Islet of Langerhans (tissue), 1 donor: ENCODE results near the gene TVP23A.
"Not testable (repeated sequence)": the region's sequence is repeated elsewhere in the genome, so short reads cannot be mapped to it uniquely, and the experiment has no call there.

Source experiments
- FAIRE-seq: peaks from one replicate; lab custom pipeline; 2011; peaks lifted over from hg19 to GRCh38; lab: Jason Lieb, UNC

TVP23A gene

GRCh38 chr16:10835281-10835931 lies 16.8 kb upstream of the TVP23A start:
- FAIRE-seq: no peak

- no peak for FAIRE-seq
Observed at GRCh38 chr16:10834766-10835165, 16.2 kb upstream of the TVP23A start.

GRCh38 chr16:10834130-10834529 lies 15.5 kb upstream of the TVP23A start:
- no peak for FAIRE-seq

GRCh38 chr16:10833271-10833670 lies 14.7 kb upstream of the TVP23A start:
- FAIRE-seq: no peak

GRCh38 chr16:10831894-10832886 lies 13.6 kb upstream of the TVP23A start:
- FAIRE-seq: no peak

- FAIRE-seq: not testable (repeated sequence)
Observed at GRCh38 chr16:10830240-10830639, 11.6 kb upstream of the TVP23A start.

GRCh38 chr16:10829390-10830098 lies 10.9 kb upstream of the TVP23A start:
- FAIRE-seq: not testable (repeated sequence)

GRCh38 chr16:10828851-10829366 lies 10.3 kb upstream of the TVP23A start:
- FAIRE-seq: no peak

GRCh38 chr16:10827691-10828341 lies 9.2 kb upstream of the TVP23A start:
- FAIRE-seq: no peak

GRCh38 chr16:10824111-10824893 lies 5.7 kb upstream of the TVP23A start:
- FAIRE-seq: no peak

- FAIRE-seq: no peak
Observed at GRCh38 chr16:10822702-10823101, 4.1 kb upstream of the TVP23A start.

GRCh38 chr16:10820546-10820945 lies 2.0 kb upstream of the TVP23A start:
- FAIRE-seq: no peak

- no peak for FAIRE-seq
Observed at GRCh38 chr16:10817514-10817913, 1.1 kb downstream of the TVP23A start.

- FAIRE-seq: no peak
Observed at GRCh38 chr16:10813099-10813455, 5.5 kb downstream of the TVP23A start.

GRCh38 chr16:10812312-10813098 lies 6.1 kb downstream of the TVP23A start:
- no peak for FAIRE-seq

GRCh38 chr16:10809706-10810105 lies 8.9 kb downstream of the TVP23A start:
- no peak for FAIRE-seq

GRCh38 chr16:10808850-10809249 lies 9.7 kb downstream of the TVP23A start:
- FAIRE-seq: no peak

GRCh38 chr16:10808218-10808617 lies 10.4 kb downstream of the TVP23A start:
- FAIRE-seq: no peak

GRCh38 chr16:10806698-10807097 lies 11.9 kb downstream of the TVP23A start:
- FAIRE-seq: no peak

GRCh38 chr16:10805334-10805733 lies 13.3 kb downstream of the TVP23A start:
- no peak for FAIRE-seq
